Effector CD8-positive, alpha-beta T cell (primary cell): Measurements from ENCODE around the gene TMPRSS9.
A peak's percentile ranks its signal among the peaks of the same experiment; 100 is the strongest.
"Not testable (repeated sequence)": the region's sequence is repeated elsewhere in the genome, so short reads cannot be mapped to it uniquely, and the experiment has no call there.

Experiments used
- DNase-seq: peaks from one replicate; lab custom pipeline; 2025; lab: John Stamatoyannopoulos, UW

TMPRSS9 gene

GRCh38 chr19:2362046-2362969 lies 2.2 kb downstream of the TMPRSS9 start:
- no peak for DNase-seq

DNA sequence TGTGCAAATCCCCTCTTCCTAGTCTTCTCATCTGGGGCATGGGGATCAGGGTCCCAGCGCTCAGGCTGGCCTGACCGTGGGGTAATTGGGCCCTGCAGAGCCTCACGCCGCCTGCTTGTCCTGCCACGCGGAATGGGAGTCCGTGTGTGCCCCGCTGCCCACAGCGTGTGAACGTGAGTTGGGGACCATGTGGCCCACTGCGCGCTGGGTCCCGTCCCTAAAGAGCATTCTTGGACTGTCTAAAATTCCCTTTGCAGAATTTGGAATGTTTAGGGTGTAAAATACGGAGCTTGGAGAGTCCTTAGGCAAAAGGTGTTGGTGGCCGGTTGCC lies 2.9 kb downstream of the TMPRSS9 start:
- DNase-seq: no peak

- DNase-seq: no peak
Measured at GRCh38 chr19:2363419-2363818, 3.4 kb downstream of the TMPRSS9 start.

DNA sequence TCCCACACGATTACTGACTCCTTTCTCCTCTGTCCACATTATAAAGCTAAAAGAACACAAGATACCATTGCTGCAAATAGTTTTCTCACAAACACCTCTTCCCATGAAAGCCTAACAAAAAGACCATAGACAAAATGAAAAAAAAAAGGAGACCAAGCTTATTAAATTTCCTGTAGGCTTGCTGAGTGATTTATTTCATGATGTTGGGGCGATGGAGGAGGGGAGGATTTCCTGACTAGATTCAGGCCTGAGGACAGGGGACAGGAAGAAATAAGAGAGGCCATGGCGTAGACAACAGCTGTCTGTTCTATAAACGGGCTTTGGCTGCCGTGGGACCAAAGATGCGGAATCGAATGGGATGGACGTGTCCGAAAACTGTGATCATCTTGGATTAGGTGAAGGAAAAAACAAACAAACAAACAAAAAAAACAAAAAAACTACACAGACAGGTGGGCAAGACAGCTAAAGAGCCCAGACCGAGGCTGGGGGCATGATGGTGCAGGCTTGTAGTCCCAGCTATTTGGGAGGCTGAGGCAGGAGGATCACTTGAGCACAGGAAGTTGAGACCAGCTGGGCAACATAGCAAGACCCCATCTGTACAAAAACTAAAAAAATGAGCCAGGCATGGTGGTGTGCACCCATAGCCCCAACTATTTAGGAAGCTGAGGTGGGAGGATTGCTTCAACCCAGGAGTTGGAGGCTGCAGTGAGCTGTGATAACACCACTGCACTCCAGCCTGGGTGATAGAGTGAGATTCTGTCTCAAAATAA lies 5.3 kb downstream of the TMPRSS9 start:
- no peak for DNase-seq

GRCh38 chr19:2371656-2372055 lies 11.6 kb downstream of the TMPRSS9 start:
- no peak for DNase-seq

- no peak for DNase-seq
Measured at GRCh38 chr19:2372076-2372612, 12.1 kb downstream of the TMPRSS9 start.

DNA sequence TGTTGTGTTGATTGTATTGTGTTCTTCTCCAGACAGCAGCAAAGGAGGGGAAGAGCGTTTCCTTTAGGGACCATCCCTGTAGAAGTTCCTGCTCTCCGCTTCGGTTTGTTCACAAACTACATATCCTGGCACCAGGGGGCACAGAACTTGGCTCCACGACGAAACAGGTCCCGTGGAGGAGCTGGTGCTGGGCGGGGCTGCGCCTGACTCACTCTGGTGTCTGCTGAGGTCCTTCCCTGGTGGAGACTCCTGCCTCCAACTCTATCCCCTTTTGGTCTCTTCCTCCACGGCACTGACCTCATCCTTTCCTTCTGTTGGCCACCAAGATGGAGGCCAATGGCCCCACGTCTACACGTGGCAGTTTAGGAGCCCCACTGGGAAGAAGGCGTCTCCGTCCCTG lies 14.7 kb downstream of the TMPRSS9 start:
- DNase-seq: no peak

- no peak for DNase-seq
Measured at GRCh38 chr19:2375353-2376121, 15.5 kb downstream of the TMPRSS9 start.

GRCh38 chr19:2376784-2377519 lies 16.9 kb downstream of the TMPRSS9 start:
- no peak for DNase-seq

GRCh38 chr19:2380567-2380966 lies 20.5 kb downstream of the TMPRSS9 start:
- DNase-seq: no peak

DNA sequence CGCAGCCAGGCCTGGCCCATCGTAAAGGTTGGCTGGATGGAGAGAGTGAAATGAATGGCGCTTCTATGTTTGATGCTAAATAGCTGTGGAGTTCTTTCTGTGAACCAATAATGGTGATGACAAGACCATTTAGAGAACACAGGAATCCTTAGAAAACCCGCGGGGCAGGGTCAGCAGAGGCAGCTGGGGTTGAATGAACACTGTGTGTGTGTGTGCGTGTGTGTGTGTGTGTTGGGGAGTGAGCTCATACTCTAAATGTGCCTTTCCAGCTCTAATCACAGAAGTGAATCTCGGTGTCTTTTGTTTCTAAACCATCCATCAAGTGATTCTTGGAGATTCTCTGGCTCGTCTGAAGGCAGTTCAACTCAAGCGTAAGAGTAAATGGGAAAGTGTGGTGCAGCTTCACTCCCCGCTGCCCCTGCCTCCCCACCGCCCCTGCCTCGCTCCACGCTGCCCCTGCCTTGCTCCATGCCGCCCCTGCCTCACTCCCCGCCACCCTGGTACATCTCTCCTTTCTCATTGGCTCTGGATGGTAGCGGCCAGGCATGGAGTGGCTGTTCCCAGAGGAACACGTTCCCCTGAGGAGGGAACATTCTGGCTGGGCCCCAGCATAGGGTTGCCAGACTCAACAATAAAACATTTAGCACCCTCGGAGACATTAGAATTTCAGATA lies 21.2 kb downstream of the TMPRSS9 start:
- no peak for DNase-seq

- DNase-seq: no peak
Measured at GRCh38 chr19:2382530-2383222, 22.6 kb downstream of the TMPRSS9 start.

GRCh38 chr19:2385053-2385721 lies 25.1 kb downstream of the TMPRSS9 start:
- peak; percentile 3 for DNase-seq

DNA sequence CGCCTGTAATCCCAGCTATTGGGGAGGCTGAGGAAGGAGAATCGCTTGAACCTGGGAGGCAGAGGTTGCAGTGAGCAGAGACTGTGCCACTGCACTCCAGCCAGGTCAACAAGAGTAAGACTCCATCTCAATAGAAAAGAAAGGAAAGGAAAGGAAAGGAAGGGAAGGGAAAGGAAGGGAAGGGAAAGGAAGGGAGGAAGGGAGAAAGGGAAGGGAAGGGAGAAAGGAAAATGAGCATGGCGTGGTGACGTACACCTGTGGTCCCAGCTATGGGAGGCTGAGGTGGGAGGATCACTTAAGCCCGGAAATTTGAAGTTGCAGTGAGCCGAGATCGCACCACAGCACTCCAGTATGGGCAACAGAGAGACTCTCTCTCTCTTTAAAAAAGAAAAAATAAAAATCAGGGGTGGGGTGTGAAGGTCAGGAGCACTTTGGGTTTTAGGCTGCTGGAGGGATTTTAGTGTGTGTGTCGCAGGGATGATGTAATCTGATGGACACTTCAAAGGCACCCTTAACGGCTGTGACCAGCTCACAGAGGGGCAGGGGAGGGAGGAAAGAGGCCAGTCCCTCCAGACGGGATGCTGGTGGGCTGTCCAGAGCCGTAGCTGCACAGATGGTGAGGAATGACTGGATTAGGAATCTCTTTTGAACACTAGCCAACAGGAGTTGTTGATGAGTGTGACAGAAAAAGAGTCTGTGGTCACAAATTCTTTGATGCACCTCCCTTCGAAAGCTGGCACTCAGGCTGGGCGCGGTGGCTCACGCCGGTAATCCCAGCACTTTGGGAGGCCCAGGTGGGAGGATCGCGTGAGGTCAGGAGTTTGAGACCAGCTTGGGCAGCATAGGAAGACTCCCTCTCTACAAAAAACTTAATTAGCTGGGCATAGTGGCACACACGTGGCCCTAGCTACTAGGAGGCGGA lies 27.6 kb downstream of the TMPRSS9 start:
- DNase-seq: no peak

- DNase-seq: no peak
Measured at GRCh38 chr19:2389594-2389993, 29.5 kb downstream of the TMPRSS9 start.

DNA sequence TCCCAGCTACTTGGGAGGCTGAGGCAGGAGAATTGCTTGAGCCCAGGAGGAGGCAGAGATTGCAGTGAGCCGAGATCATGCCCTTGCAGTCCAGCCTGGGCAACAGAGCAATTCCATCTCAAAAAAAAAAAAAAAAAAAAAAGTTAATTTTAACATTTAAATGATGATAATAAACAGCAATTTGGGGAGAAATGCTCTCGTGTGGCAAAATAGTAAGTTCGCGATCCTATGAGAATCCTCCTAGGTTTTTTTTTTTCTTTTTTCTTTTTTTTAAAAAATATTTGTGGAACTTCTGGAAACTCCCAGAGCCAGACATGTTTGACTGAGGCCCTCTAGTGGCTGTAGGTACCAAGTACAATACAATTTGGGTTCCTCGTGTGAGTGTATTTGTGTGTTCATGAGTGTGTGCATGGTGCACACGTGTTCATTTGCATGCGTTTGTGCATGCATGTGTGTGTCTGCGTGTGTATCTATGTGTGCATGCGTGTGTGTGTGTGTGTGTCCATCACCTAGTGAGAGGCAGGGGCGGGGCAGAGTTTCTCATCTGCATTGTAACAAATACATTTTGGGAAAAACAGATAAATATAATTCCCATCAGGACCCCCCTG lies 31.2 kb downstream of the TMPRSS9 start:
- no peak for DNase-seq

DNA sequence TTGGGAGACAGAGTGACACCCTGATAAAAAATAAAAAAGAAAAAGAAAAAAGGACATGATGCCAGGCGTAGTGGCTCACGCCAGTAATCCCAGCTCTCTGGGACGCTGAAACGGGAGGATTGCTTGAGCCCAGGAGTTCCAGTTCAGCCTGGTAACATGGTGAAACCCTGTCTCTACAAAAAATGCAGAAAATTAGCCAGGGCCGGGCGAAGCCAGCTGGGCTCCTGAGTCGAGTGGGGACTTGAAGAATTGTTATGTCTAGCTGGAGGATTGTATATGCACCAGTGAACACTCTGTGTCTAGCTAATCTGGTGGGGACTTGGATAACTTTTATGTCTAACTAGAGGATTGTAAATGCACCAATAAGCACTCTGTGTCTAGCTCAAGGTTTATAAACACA lies 32.3 kb downstream of the TMPRSS9 start:
- no peak for DNase-seq

DNA sequence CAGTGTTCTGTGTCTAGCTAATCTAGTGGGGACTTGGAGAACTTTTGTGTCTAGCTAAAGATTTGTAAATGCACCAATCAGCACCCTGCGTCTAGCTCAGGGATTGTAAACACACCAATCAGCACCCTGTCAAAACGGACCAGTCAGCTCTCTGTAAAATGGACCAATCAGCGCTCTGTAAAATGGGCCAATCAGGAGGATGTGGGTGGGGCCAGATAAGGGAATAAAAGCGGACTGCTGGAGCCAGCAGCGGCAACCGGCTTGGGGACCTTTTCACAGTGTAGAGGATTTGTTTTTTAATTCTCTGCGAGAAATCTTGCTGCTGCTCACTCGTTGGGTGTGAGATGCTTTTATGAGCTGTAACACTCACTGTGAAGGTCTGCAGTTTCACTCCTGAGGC lies 32.8 kb downstream of the TMPRSS9 start:
- not testable (repeated sequence) for DNase-seq
